Fibroblast of lung (primary cell): Measurements from ENCODE around the gene RASSF5.

Experiments
- CTCF ChIP-seq, 2 donors: IDR thresholded peaks in 1 of 2; conservative IDR thresholded peaks in 1 of 2; 1 replicate in 1 of 2; 2 replicates in 1 of 2; pipeline ENCODE4 v1.5.1; 2011 to 2012; ENCODE audit warnings: low read length in 2 of 2, control low read depth in 1 of 2, inconsistent platforms in 1 of 2, low read depth in 1 of 2, mild to moderate bottlenecking in 1 of 2
- EZH2 ChIP-seq: IDR thresholded peaks from 2 replicates; pipeline ENCODE4 v1.5.1; 2012; ENCODE audit warnings: low read length, control low read depth, mild to moderate bottlenecking; ENCODE audit errors: missing control alignments

GRCh38 chr1:206583707-206584648 is 76.6 kb downstream of the RASSF5 start:
- TF ChIP-seq CTCF (conservative IDR thresholded peaks at IDR 0.05 in 1 of 2, IDR thresholded peaks at IDR 0.05 in 1 of 2; ENCODE audit: low read depth in 1 of 2, low read length in 2 of 2) (peak; percentile 92 to 96), EZH2 (no peak)
